Measurements from ENCODE around the gene APOM. TPM values are rescaled to one million over a fixed set of nuclear protein-coding genes. Genes with fewer than 3 reads are reported as not detected.

Gene APOM
- total and polyA plus RNA-seq, 2 of the 4 experiments (the other 2 are of a cell fraction) = 1.4 to 3.8 TPM

GRCh38 chr6:31609519-31610406 lies 45.9 kb upstream of the APOM start (continued):
- TF ChIP-seq CTCF (conservative IDR thresholded peaks at IDR 0.05; ENCODE audit: low read depth, low read length) = no peak

GRCh38 chr6:31610968-31611367 lies 44.7 kb upstream of the APOM start:
- H3K18ac ChIP-seq (ENCODE audit: low read depth, low read length) = no peak overlapping the region
- 0 out of 2 replicates have a peak, but pooled peaks cover 3% of the 10 kb centered on the region for H3K9me1 ChIP-seq (ENCODE audit: insufficient read depth, low read length)
- in situ Hi-C loops (cut with MboI; ENCODE audit: low sequenced_read_pairs) (no loop called here), dilution Hi-C loops (cut with HindIII; ENCODE audit: low sequenced_read_pairs, unreplicated experiment) (no loop called here), intact Hi-C loops (cut with micrococcal nuclease) (no loop called here)
- H3K14ac ChIP-seq (replicated peaks; ENCODE audit: low read depth, low read length) = no peak overlapping the region
- H3K56ac ChIP-seq (ENCODE audit: extremely low read depth, insufficient read depth, low read length) = no peak overlapping the region
- no peak overlapping the region for H4K5ac ChIP-seq (ENCODE audit: low read depth, low read length)
- H3K9me3 ChIP-seq (ENCODE audit: control insufficient read depth, insufficient read depth, low read length) = no peaks in the 10 kb centered on the region
- no peaks in the 10 kb centered on the region for H3K4me1 ChIP-seq (ENCODE audit: control insufficient read depth, insufficient read depth, low read length)
- ATAC-seq (ENCODE audit: low read depth) (no peak), DNase-seq (no peak)
- no peak overlapping the region for H2AK9ac ChIP-seq (replicated peaks; ENCODE audit: low read depth, low read length, poor library complexity)
- no peak overlapping the region for H2BK5ac ChIP-seq (ENCODE audit: low read depth, low read length, poor library complexity, severe bottlenecking)
- H3K27ac ChIP-seq (ENCODE audit: insufficient read depth, low read length) = no peak overlapping the region
- H3K4me3 ChIP-seq (ENCODE audit: insufficient read depth, low read depth, low read length) = no peak overlapping the region
- H3K9ac ChIP-seq (ENCODE audit: low read depth, low read length) = no peak overlapping the region
- no CpG with 5 or more reads among the region's 4 CpGs for WGBS, 2 experiments (ENCODE audit: extremely low coverage in 2 of 2, insufficient read length in 1 of 2)
- H2BK20ac ChIP-seq (ENCODE audit: low read depth, low read length) = no peak overlapping the region
- no peaks in the 10 kb centered on the region for H3K79me1 ChIP-seq (ENCODE audit: low read depth in 1 of 2, low read length in 2 of 2)
- POLR2A ChIA-PET (ENCODE audit: unreplicated experiment) = no interaction called here
- no peak overlapping the region for H2BK120ac ChIP-seq (ENCODE audit: low read depth, low read length)
- no peak overlapping the region for H4K8ac ChIP-seq (ENCODE audit: low read depth in 2 of 2, low read length in 2 of 2)
- H3K36me3 ChIP-seq (ENCODE audit: control insufficient read depth, insufficient read depth, low read length) = no peaks in the 10 kb centered on the region
- no peak overlapping the region for H3K4ac ChIP-seq (ENCODE audit: low read depth, low read length)
- H4K20me1 ChIP-seq (ENCODE audit: insufficient read depth, low read length) = no peaks in the 10 kb centered on the region
- no peak overlapping the region for H3K4me2 ChIP-seq (ENCODE audit: low read depth, low read length)
- no TSS peak for BruUV-seq (replicated peaks)
- H3K27me3 ChIP-seq (ENCODE audit: control insufficient read depth, insufficient read depth, low read length) = peaks cover 7% of the 10 kb centered on the region
- H4K91ac ChIP-seq (ENCODE audit: insufficient read depth, low read depth, low read length) = no peak overlapping the region
- peak overlapping the region; percentile 58 for H2AFZ ChIP-seq (replicated peaks; ENCODE audit: low read length, poor library complexity)
- CTCF ChIA-PET = no interaction called here
- no peak overlapping the region for H3K23ac ChIP-seq (ENCODE audit: low read depth, low read length)
- no peak overlapping the region for H2BK15ac ChIP-seq (ENCODE audit: low read depth, low read length)
- no peak overlapping the region for H2AK5ac ChIP-seq (ENCODE audit: low read depth, low read length)
- TF ChIP-seq MAFK (IDR thresholded peaks at IDR 0.05; ENCODE audit: low read depth, low read length) = no peak
- no peak for TF ChIP-seq MXI1 (IDR thresholded peaks at IDR 0.05; ENCODE audit: borderline replicate concordance, low read depth, low read length)
- TF ChIP-seq MAZ (IDR thresholded peaks at IDR 0.05; ENCODE audit: borderline replicate concordance, low read depth, low read length) = no peak
- TF ChIP-seq RAD21 (IDR thresholded peaks at IDR 0.05; ENCODE audit: low read length) = no peak
- TF ChIP-seq NFE2L2 (IDR thresholded peaks at IDR 0.05; ENCODE audit: low read depth, low read length) = no peak
- no peak for TF ChIP-seq CEBPB (IDR thresholded peaks at IDR 0.05; ENCODE audit: low read depth, low read length)
- TF ChIP-seq POLR2A (IDR thresholded peaks at IDR 0.05; ENCODE audit: low read depth, low read length) = no peak
- TF ChIP-seq USF2 (IDR thresholded peaks at IDR 0.05; ENCODE audit: low read depth, low read length) = no peak
- no peak for TF ChIP-seq CTCF (conservative IDR thresholded peaks at IDR 0.05; ENCODE audit: low read depth, low read length)
- no peak for TF ChIP-seq SMC3 (IDR thresholded peaks at IDR 0.05; ENCODE audit: low read depth, low read length)
- TF ChIP-seq CHD1 (IDR thresholded peaks at IDR 0.05; ENCODE audit: low read depth, low read length) = no peak

Data from IMR-90 (cell line).